GF-D8 (cell line): Measurements from ENCODE around the gene GP1BA.
A peak's percentile ranks its signal among the peaks of the same experiment; 100 is the strongest.

Experiments used
- DNase-seq: peaks from one replicate; lab custom pipeline; 2025; lab: John Stamatoyannopoulos, UW

The GP1BA gene

DNA sequence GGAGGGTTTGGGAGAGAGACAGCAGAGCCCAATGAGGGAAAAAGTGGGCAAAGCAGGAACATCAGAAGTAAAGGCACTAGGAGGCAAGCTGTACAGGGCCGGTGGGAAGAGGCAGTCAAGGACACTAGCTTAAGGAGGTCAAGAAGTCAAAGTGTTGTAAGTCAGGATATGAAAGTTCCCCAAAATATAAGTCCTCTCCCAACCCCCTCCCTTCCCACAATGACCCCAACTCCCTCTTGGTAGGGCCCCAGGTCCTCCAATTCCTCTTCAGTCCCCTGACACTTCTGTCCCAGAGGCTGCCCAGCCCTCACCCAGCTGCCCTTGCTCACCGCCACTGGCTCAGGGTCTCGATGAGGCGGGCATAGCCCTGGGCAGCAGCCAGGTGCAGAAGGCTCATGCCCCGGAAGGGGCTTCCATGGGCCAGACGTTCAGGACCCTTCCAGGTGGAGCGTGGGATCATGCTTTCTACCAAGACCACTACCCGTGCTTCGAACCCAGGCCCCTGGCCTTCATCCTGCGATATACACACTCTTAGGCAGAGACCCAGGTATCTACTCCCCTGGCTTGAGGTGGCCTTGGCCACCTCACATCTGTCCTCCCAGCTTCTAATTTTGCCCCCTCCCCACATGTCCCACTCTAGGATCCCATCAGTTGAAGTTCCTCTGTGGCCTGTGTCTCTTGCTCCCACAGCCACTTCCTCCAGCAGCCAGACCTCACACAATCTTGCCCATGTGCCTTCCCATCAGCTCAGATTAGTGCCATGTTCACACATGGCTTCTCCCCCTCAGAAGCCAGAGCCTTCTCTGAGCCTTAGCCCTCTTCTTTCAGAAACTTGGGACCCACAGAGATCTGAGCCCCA is 41.4 kb downstream of the GP1BA start:
- DNase-seq = no peak

DNA sequence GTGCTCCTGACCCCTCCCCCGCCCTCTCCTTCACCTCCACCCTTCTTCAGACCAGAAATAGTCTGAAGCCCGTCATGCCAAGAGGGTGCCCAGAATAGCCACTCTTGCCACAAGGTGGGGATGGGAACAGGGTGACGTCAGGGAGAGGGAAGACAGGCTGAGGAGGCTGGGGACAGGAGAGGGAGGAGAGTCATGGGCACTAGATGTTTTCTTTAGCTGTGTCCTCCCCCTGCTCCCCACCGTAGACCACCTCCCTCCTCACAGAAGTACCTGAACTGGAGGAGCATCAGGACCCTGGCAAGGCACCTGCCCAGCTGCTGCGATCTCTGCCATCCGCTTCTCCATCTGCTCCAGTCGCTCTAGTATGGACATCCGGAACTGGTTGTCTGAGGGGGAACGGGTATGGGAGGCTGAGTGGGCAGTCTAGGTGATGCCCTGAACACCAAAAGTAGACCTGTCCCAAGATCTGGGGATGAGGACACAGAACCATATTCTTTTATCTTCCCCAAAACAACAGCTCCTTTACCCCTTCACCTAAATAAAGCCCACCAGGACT is 42.1 kb downstream of the GP1BA start:
- DNase-seq = no peak

- DNase-seq = peak; percentile 39
Measured at GRCh38 chr17:4978726-4979125, 46.6 kb downstream of the GP1BA start.

- no peak for DNase-seq
Measured at GRCh38 chr17:4980644-4981216, 48.7 kb downstream of the GP1BA start.

DNA sequence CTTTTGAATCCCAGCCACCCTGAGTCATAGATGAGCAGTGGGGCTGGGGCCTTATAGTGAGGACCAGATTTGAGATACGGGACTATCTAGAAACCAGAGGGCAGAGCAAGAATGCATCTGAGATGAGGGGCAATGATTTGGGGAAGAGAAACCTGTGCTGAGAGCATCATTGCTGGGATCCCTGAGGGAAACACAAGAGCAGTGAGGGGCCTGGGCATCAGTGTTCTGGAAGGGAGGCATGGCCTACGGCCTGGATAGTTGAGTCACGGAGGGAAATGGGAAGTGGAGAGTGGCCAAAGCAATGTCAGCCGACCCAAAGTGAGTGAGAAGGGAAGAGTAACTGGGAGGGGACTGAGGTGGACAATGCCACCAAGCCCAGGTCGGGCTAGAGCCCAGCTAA is 50.2 kb downstream of the GP1BA start:
- DNase-seq = no peak
